ENCODE measurements around the gene FBXO21.

FBXO21 gene

DNA sequence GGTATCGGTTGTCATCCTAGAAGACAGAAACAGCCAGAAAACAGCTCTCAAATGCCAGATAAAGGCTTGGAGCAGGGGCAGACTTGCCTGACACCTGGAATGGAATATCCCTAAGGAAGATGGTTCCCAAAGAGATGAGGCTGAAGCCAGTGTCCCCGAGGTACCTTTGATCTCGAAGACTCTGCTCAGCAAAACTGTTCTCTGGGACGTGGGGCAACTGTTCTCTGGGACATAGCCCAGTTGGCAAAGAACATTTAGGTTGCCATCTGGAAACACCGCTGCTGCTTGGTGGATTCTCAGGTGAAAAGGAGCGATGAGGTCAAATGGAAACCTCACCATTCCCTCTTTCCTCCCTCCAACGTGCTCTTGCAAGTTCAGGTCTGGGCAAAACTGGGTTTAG, 27.9 kb upstream of the FBXO21 start:
- ATAC-seq, result no peak
- TF ChIP-seq, protein P1, sequence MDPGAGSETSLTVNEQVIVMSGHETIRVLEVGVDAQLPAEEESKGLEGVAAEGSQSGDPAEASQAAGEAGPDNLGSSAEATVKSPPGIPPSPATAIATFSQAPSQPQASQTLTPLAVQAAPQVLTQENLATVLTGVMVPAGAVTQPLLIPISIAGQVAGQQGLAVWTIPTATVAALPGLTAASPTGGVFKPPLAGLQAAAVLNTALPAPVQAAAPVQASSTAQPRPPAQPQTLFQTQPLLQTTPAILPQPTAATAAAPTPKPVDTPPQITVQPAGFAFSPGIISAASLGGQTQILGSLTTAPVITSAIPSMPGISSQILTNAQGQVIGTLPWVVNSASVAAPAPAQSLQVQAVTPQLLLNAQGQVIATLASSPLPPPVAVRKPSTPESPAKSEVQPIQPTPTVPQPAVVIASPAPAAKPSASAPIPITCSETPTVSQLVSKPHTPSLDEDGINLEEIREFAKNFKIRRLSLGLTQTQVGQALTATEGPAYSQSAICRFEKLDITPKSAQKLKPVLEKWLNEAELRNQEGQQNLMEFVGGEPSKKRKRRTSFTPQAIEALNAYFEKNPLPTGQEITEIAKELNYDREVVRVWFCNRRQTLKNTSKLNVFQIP (CRISPR knock-in tag; IDR thresholded peaks at IDR 0.05; ENCODE audit: borderline replicate concordance, low read depth), result no peak
- TF ChIP-seq, protein P2, sequence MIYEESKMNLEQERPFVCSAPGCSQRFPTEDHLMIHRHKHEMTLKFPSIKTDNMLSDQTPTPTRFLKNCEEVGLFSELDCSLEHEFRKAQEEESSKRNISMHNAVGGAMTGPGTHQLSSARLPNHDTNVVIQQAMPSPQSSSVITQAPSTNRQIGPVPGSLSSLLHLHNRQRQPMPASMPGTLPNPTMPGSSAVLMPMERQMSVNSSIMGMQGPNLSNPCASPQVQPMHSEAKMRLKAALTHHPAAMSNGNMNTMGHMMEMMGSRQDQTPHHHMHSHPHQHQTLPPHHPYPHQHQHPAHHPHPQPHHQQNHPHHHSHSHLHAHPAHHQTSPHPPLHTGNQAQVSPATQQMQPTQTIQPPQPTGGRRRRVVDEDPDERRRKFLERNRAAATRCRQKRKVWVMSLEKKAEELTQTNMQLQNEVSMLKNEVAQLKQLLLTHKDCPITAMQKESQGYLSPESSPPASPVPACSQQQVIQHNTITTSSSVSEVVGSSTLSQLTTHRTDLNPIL (CRISPR knock-in tag; IDR thresholded peaks at IDR 0.05; ENCODE audit: low read depth), result no peak
- TF ChIP-seq ZNF70 (CRISPR knock-in tag; IDR thresholded peaks at IDR 0.05) (no peak), ARNTL (CRISPR knock-in tag; IDR thresholded peaks at IDR 0.05; ENCODE audit: borderline replicate concordance, low read depth) (no peak), BACH2 (CRISPR knock-in tag; IDR thresholded peaks at IDR 0.05; ENCODE audit: borderline replicate concordance) (no peak), ZNF565 (CRISPR knock-in tag; conservative IDR thresholded peaks at IDR 0.05; ENCODE audit: low read depth) (no peak), ISL1 (CRISPR knock-in tag; IDR thresholded peaks at IDR 0.05) (no peak), PPARA (CRISPR knock-in tag; IDR thresholded peaks at IDR 0.05; ENCODE audit: borderline replicate concordance) (no peak), SNAI2 (CRISPR knock-in tag; IDR thresholded peaks at IDR 0.05) (no peak), OSR1 (CRISPR knock-in tag; IDR thresholded peaks at IDR 0.05) (no peak), CSDC2 (CRISPR knock-in tag; IDR thresholded peaks at IDR 0.05) (no peak), TCF4 (CRISPR knock-in tag; IDR thresholded peaks at IDR 0.05; ENCODE audit: borderline replicate concordance) (no peak), ESRRG (CRISPR knock-in tag; IDR thresholded peaks at IDR 0.05) (no peak)
- TF ChIP-seq, protein P3, sequence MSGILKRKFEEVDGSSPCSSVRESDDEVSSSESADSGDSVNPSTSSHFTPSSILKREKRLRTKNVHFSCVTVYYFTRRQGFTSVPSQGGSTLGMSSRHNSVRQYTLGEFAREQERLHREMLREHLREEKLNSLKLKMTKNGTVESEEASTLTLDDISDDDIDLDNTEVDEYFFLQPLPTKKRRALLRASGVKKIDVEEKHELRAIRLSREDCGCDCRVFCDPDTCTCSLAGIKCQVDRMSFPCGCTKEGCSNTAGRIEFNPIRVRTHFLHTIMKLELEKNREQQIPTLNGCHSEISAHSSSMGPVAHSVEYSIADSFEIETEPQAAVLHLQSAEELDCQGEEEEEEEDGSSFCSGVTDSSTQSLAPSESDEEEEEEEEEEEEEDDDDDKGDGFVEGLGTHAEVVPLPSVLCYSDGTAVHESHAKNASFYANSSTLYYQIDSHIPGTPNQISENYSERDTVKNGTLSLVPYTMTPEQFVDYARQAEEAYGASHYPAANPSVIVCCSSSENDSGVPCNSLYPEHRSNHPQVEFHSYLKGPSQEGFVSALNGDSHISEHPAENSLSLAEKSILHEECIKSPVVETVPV (CRISPR knock-in tag; IDR thresholded peaks at IDR 0.05), result no peak

DNA sequence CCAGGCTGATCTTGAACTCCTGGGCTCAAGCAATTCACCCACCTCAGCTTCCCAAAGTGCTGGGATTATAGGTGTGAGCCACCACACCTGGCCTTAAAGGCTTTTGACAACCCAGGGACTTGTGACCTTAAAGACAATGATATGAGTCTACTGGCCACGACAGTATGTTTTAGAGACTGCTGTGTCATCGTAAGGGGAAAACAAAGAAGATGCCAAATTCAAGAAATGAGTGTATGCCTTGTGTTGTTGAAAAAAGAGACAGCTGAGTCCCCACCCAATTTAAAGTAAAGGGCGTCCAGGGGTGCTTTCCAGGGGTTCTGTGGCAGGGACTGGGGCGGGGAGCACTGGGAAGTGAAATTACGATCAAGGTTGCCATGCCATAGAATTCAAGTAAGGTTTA, 26.4 kb upstream of the FBXO21 start:
- TF ChIP-seq BACH2 (CRISPR knock-in tag; IDR thresholded peaks at IDR 0.05; ENCODE audit: borderline replicate concordance), result no peak
- no peak for TF ChIP-seq TCF4 (CRISPR knock-in tag; IDR thresholded peaks at IDR 0.05; ENCODE audit: borderline replicate concordance)
- TF ChIP-seq ZNF70 (CRISPR knock-in tag; IDR thresholded peaks at IDR 0.05), result no peak
- no peak for ATAC-seq

DNA sequence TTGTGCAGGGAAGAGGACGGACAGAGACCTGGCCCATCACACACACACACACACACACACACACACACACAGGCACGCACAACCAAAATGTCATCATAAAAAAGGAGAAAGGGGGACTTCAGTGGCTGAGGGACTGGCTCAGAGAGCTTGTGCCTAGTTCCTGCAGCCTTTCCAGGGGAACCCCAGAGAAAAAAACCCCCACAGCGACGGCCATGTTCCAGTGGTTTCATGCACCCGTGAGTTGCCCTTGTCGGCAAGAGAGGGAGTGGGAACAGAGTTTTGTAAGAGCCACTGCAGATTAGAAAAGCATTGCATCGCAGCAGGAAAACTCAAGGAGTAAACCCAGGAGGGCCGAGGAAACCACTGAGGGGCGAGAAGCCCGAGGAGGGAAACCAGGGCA, 24.5 kb upstream of the FBXO21 start:
- ATAC-seq, result no peak
- TF ChIP-seq ZNF565 (CRISPR knock-in tag; conservative IDR thresholded peaks at IDR 0.05; ENCODE audit: low read depth) (no peak), OSR1 (CRISPR knock-in tag; IDR thresholded peaks at IDR 0.05) (no peak), TOX (CRISPR knock-in tag; IDR thresholded peaks at IDR 0.05; ENCODE audit: borderline replicate concordance) (no peak), ZFP30 (CRISPR knock-in tag; IDR thresholded peaks at IDR 0.05) (no peak), SNAI2 (CRISPR knock-in tag; IDR thresholded peaks at IDR 0.05) (no peak), ESRRG (CRISPR knock-in tag; IDR thresholded peaks at IDR 0.05) (no peak), RARB (CRISPR knock-in tag; IDR thresholded peaks at IDR 0.05) (no peak), ARNTL (CRISPR knock-in tag; IDR thresholded peaks at IDR 0.05; ENCODE audit: borderline replicate concordance, low read depth) (no peak), GLIS3 (CRISPR knock-in tag; IDR thresholded peaks at IDR 0.05) (no peak), PPARA (CRISPR knock-in tag; IDR thresholded peaks at IDR 0.05; ENCODE audit: borderline replicate concordance) (no peak), BACH2 (CRISPR knock-in tag; IDR thresholded peaks at IDR 0.05; ENCODE audit: borderline replicate concordance) (no peak)
- TF ChIP-seq, protein P3 (CRISPR knock-in tag; IDR thresholded peaks at IDR 0.05), result no peak
- TF ChIP-seq, protein P4, sequence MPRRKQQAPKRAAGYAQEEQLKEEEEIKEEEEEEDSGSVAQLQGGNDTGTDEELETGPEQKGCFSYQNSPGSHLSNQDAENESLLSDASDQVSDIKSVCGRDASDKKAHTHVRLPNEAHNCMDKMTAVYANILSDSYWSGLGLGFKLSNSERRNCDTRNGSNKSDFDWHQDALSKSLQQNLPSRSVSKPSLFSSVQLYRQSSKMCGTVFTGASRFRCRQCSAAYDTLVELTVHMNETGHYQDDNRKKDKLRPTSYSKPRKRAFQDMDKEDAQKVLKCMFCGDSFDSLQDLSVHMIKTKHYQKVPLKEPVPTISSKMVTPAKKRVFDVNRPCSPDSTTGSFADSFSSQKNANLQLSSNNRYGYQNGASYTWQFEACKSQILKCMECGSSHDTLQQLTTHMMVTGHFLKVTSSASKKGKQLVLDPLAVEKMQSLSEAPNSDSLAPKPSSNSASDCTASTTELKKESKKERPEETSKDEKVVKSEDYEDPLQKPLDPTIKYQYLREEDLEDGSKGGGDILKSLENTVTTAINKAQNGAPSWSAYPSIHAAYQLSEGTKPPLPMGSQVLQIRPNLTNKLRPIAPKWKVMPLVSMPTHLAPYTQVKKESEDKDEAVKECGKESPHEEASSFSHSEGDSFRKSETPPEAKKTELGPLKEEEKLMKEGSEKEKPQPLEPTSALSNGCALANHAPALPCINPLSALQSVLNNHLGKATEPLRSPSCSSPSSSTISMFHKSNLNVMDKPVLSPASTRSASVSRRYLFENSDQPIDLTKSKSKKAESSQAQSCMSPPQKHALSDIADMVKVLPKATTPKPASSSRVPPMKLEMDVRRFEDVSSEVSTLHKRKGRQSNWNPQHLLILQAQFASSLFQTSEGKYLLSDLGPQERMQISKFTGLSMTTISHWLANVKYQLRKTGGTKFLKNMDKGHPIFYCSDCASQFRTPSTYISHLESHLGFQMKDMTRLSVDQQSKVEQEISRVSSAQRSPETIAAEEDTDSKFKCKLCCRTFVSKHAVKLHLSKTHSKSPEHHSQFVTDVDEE (CRISPR knock-in tag; IDR thresholded peaks at IDR 0.05), result no peak
- TF ChIP-seq, protein P2 (CRISPR knock-in tag; IDR thresholded peaks at IDR 0.05; ENCODE audit: low read depth), result no peak
- TF ChIP-seq, protein P1 (CRISPR knock-in tag; IDR thresholded peaks at IDR 0.05; ENCODE audit: borderline replicate concordance, low read depth), result no peak

Measured in SK-N-SH treated with all-trans-retinoic acid at 6 μM for 48 hours (cell line).